ENCODE measurements around the gene IL7R.

IL7R gene

GRCh38 chr5:35856765-35857351, at the start of gene IL7R:
Gene IL7R (plus strand): TSS chr5:35856891. CDS start chr5:35856978, 87 bp downstream.
- DNase-seq, result no peak

GRCh38 chr5:35810601-35811000, 46.1 kb upstream of the IL7R start:
- DNase-seq, result peak in 1 of 2 experiments; percentile 47

- peak in 1 of 2 experiments; percentile 58 for DNase-seq
Observed at GRCh38 chr5:35811108-35811741, 45.5 kb upstream of the IL7R start.

GRCh38 chr5:35813521-35813920, 43.2 kb upstream of the IL7R start:
- no peak for DNase-seq

- peak; percentile 76 to 78 for DNase-seq
Observed at GRCh38 chr5:35815089-35815936, 41.4 kb upstream of the IL7R start.

GRCh38 chr5:35816881-35817521, 39.7 kb upstream of the IL7R start:
- no peak for DNase-seq

GRCh38 chr5:35819026-35819425, 37.7 kb upstream of the IL7R start:
- DNase-seq, result no peak

- no peak for DNase-seq
Observed at GRCh38 chr5:35819668-35820067, 37.0 kb upstream of the IL7R start.

- no peak for DNase-seq
Observed at GRCh38 chr5:35820735-35821134, 36.0 kb upstream of the IL7R start.

GRCh38 chr5:35821513-35821912, 35.2 kb upstream of the IL7R start:
- DNase-seq, result no peak

GRCh38 chr5:35822511-35822910, 34.2 kb upstream of the IL7R start:
- peak; percentile 49 to 66 for DNase-seq

- no peak for DNase-seq
Observed at GRCh38 chr5:35823347-35824098, 33.2 kb upstream of the IL7R start.

- DNase-seq, result no peak
Observed at GRCh38 chr5:35826056-35826455, 30.6 kb upstream of the IL7R start.

GRCh38 chr5:35826554-35826953, 30.1 kb upstream of the IL7R start:
- DNase-seq, result peak; percentile 68 to 71

GRCh38 chr5:35828082-35828598, 28.6 kb upstream of the IL7R start:
- DNase-seq, result no peak

- no peak for DNase-seq
Observed at GRCh38 chr5:35830587-35830986, 26.1 kb upstream of the IL7R start.

- DNase-seq, result no peak
Observed at GRCh38 chr5:35832762-35833161, 23.9 kb upstream of the IL7R start.

- DNase-seq, result no peak
Observed at GRCh38 chr5:35833224-35833623, 23.5 kb upstream of the IL7R start.

- DNase-seq, result peak in 1 of 2 experiments; percentile 65
Observed at GRCh38 chr5:35835796-35836742, 20.6 kb upstream of the IL7R start.

GRCh38 chr5:35838370-35839042, 18.2 kb upstream of the IL7R start:
- peak; percentile 75 to 76 for DNase-seq

- no peak for DNase-seq
Observed at GRCh38 chr5:35842856-35843255, 13.8 kb upstream of the IL7R start.

All from activated T-cell treated with anti-CD3 and anti-CD28 coated beads, Interleukin-2, amount 50 U/mL, for 48 hours (primary cell).